ENCODE results near the gene SYT8.
"Not testable (repeated sequence)": the region's sequence is repeated elsewhere in the genome, so short reads cannot be mapped to it uniquely, and the experiment has no call there.

DNA sequence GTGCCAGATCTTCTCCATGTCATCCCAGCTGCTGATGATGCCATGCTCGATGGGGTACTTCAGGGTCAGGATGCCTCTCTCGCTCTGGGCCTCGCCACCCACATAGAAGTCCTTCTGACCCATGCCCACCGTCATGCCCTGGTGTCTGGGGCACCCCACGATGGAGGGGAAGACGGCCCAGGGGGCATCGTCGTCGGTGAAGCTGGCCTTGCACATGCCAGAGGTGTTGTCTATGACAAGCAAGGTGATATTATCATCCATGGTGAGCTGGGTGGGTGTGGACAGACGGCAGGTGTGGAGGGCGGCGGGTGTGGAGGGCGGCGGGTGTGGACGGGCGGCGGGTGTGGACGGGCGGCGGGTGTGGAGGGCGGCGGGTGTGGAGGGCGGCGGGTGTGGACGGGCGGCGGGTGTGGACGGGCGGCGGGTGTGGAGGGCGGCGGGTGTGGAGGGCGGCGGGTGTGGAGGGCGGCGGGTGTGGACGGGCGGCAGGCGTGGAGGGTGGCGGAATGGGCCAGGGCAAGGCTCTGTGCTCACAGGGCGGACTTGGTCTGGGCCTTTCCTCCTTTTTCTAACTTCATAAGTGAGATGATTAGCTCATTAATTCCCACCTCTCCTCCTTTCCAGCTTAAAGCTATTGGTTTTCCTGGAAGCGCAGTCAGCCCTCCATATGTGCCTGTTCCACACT, 30.8 kb upstream of the SYT8 start:
- TF ChIP-seq, protein P1, sequence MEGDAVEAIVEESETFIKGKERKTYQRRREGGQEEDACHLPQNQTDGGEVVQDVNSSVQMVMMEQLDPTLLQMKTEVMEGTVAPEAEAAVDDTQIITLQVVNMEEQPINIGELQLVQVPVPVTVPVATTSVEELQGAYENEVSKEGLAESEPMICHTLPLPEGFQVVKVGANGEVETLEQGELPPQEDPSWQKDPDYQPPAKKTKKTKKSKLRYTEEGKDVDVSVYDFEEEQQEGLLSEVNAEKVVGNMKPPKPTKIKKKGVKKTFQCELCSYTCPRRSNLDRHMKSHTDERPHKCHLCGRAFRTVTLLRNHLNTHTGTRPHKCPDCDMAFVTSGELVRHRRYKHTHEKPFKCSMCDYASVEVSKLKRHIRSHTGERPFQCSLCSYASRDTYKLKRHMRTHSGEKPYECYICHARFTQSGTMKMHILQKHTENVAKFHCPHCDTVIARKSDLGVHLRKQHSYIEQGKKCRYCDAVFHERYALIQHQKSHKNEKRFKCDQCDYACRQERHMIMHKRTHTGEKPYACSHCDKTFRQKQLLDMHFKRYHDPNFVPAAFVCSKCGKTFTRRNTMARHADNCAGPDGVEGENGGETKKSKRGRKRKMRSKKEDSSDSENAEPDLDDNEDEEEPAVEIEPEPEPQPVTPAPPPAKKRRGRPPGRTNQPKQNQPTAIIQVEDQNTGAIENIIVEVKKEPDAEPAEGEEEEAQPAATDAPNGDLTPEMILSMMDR (IDR thresholded peaks at IDR 0.05; ENCODE audit: borderline replicate concordance, extremely low read depth, low read length, poor library complexity, severe bottlenecking), result not testable (repeated sequence)
- TF ChIP-seq EZH2 (IDR thresholded peaks at IDR 0.05; ENCODE audit: borderline replicate concordance, low read depth, low read length, severe bottlenecking), result not testable (repeated sequence)
